Spleen (tissue), 11 donors: ENCODE results near the gene FUOM. TPM values are rescaled to one million over a fixed set of nuclear protein-coding genes. Genes with fewer than 3 reads are reported as not detected.

Source experiments
- DNase-seq: peaks from one replicate; pipeline ENCODE4 v3.0.0-alpha.2; 2020
- H3K27ac ChIP-seq, 8 donors: fragments of 200-600 bp; sonication (generic) in 7 of 8; 1 replicate in 4 of 8; 2 replicates in 4 of 8; pipeline versions ENCODE4 v1.5.0 to v1.8.0; 2016 to 2021; ENCODE audit warnings: inconsistent platforms in 4 of 8, mild to moderate bottlenecking in 4 of 8, moderate library complexity in 1 of 8
- H3K27me3 ChIP-seq, 7 donors: fragments of 200-600 bp; sonication (generic) in 6 of 7; replicated peaks in 1 of 7; 1 replicate in 4 of 7; 2 replicates in 3 of 7; pipeline versions ENCODE4 v1.5.0 to v1.8.0; 2016 to 2021; ENCODE audit warnings: inconsistent platforms in 3 of 7, mild to moderate bottlenecking in 1 of 7
- H3K36me3 ChIP-seq, 6 donors: fragments of 200-600 bp; sonication (generic) in 5 of 6; 1 replicate in 4 of 6; 2 replicates in 2 of 6; pipeline versions ENCODE4 v1.5.0 to v1.8.0; 2016 to 2021; ENCODE audit warnings: inconsistent platforms in 2 of 6
- H3K4me1 ChIP-seq, 6 donors: fragments of 200-600 bp; sonication (generic) in 5 of 6; 1 replicate in 3 of 6; 2 replicates in 3 of 6; pipeline versions ENCODE4 v1.5.0 to v1.8.0; 2016 to 2021; ENCODE audit warnings: inconsistent platforms in 3 of 6
- H3K4me3 ChIP-seq, 8 donors: fragments of 200-600 bp; sonication (generic) in 7 of 8; 1 replicate in 4 of 8; 2 replicates in 4 of 8; pipeline versions ENCODE4 v1.5.0 to v1.8.0; 2016 to 2021; ENCODE audit warnings: inconsistent platforms in 4 of 8, mild to moderate bottlenecking in 4 of 8, moderate library complexity in 2 of 8
- H3K9me3 ChIP-seq, 8 donors: fragments of 200-600 bp; sonication (generic) in 7 of 8; 1 replicate in 4 of 8; 2 replicates in 4 of 8; pipeline versions ENCODE4 v1.5.0 to v1.8.0; 2016 to 2021; ENCODE audit warnings: inconsistent platforms in 4 of 8
- CTCF ChIP-seq, 11 experiments: fragments of 200-600 bp in 7 of 11; fragments of 450-650 bp in 4 of 11; sonication (generic) in 4 of 11; IDR thresholded peaks in 8 of 11; conservative IDR thresholded peaks in 3 of 11; 1 replicate in 7 of 11; 2 replicates in 4 of 11; pipeline versions ENCODE4 v1.4.0 to v1.8.0; 2016 to 2021; ENCODE audit warnings: antibody characterized with exemption in 11 of 11, inconsistent platforms in 4 of 11, mild to moderate bottlenecking in 1 of 11
- POLR2A ChIP-seq, 3 donors: fragments of 450-650 bp; IDR thresholded peaks; one replicate each; pipeline ENCODE4 v1.5.1; 2017; ENCODE audit warnings: antibody characterized with exemption in 3 of 3, mild to moderate bottlenecking in 1 of 3
- POLR2AphosphoS5 ChIP-seq, 3 donors: sonication (generic); formaldehyde crosslinking; IDR thresholded peaks; one replicate each; pipeline ENCODE4 v1.5.1; 2017; ENCODE audit warnings: antibody characterized with exemption in 3 of 3
- WGBS, 5 donors: extraction: QIAGEN DNeasy Blood & Tissue Kit in 3 of 5; methylation state at CpG; one replicate each; pipeline versions ENCODE4 v1.1.5 to v1.1.7; 2013 to 2018; 5-methylcytosine and 5-hydroxymethylcytosine counted together
- intact Hi-C: fragments of 100-400 bp; cut with DNase I; formaldehyde crosslinking; loops from one replicate; pipeline ENCODE4 v1.15.0; 2023; ENCODE audit warnings: low total_unique reads
- polyA plus RNA-seq, 3 donors: library from polyadenylated mRNA; stranded (reverse); fragments of 200-250 nt; gene quantifications; one replicate each; pipeline ENCODE4 v1.2.1, GENCODE V29; 2013
- total RNA-seq, 7 donors: library from RNA; depleted of rRNA in 3 of 7; stranded (reverse); fragments of >200 nt in 3 of 7; fragmentation: NEBNext Ultra II Directional in 4 of 7; extraction: Animal tissue kit (Norgen Biotek cat#: 25700) in 4 of 7; gene quantifications; one replicate each; pipeline versions ENCODE4 v1.1.0 to v1.2.1, GENCODE V29; 2016 to 2021
- donor health status: healthy with polysubstance abuse.
- donor health status: DM: no; HTN: no; CAD: no; lungs with moderate emphysema.
- donor health status: DM: no; HTN: no; CAD: no.
- donor health status: Bipolar disorder and iron deficiency.
- donor health status: healthy.
- donor health status: DM: no; HTN: no; CAD: no.
- donor health status: DM: yes; HTN: yes; CAD: no.

FUOM gene
- total and polyA plus RNA-seq, 10 donors, result 25.3 to 79.6 (median 34.6) TPM

GRCh38 chr10:133339708-133340380 lies 18.0 kb downstream of the FUOM start:
- WGBS, 5 donors, result 90 to 95% (median 92%) methylated on average over 13 of the region's 13 CpGs
- H3K36me3 ChIP-seq, result no peaks in the 10 kb centered on the region
- TF ChIP-seq POLR2AphosphoS5 (IDR thresholded peaks at IDR 0.05) (no peak), CTCF (IDR thresholded peaks at IDR 0.05 in 8 of 11, conservative IDR thresholded peaks at IDR 0.05 in 3 of 11) (no peak), POLR2A (IDR thresholded peaks at IDR 0.05) (no peak)
- intact Hi-C loops, result loop anchor here (10.0 kb wide), 1 partner anchor 185 kb away; the partner anchor contains the start of gene CYP2E1
- no peak for DNase-seq
- no peak overlapping the region for H3K4me3 ChIP-seq
- H3K27ac ChIP-seq, result no peak overlapping the region
- peaks cover 12 to 27% (median 21%) of the 10 kb centered on the region in 6 donors for H3K4me1 ChIP-seq
- H3K9me3 ChIP-seq, result no peaks in the 10 kb centered on the region
- peaks cover 0 to 100% (median 50%) of the 10 kb centered on the region in 7 donors for H3K27me3 ChIP-seq

GRCh38 chr10:133338080-133339071 lies 19.4 kb downstream of the FUOM start:
- Histone ChIP-seq H3K4me3 (no peak overlapping the region), H3K9me3 (no peaks in the 10 kb centered on the region), H3K27ac (no peak overlapping the region), H3K4me1 (peaks cover 15 to 31% (median 24%) of the 10 kb centered on the region in 6 donors), H3K36me3 (no peaks in the 10 kb centered on the region), H3K27me3 (peaks cover 0 to 90% (median 43%) of the 10 kb centered on the region in 7 donors)
- WGBS, 5 donors, result 86 to 93% (median 91%) methylated on average over 10 of the region's 10 CpGs
- intact Hi-C loops, result loop anchor here (10.0 kb wide), 1 partner anchor 186 kb away; the partner anchor contains the start of gene CYP2E1
- DNase-seq, result no peak
- TF ChIP-seq POLR2A (IDR thresholded peaks at IDR 0.05), result no peak
- no peak for TF ChIP-seq CTCF (IDR thresholded peaks at IDR 0.05 in 8 of 11, conservative IDR thresholded peaks at IDR 0.05 in 3 of 11)
- TF ChIP-seq POLR2AphosphoS5 (IDR thresholded peaks at IDR 0.05), result no peak

- intact Hi-C loops, result loop anchor here (10.0 kb wide), 1 partner anchor 187 kb away; the partner anchor contains the start of gene CYP2E1
Observed at GRCh38 chr10:133337370-133337725, 20.5 kb downstream of the FUOM start.

GRCh38 chr10:133336577-133337369 lies 21.0 kb downstream of the FUOM start, which contains the start of gene CALY:
Gene CALY (minus strand): TSS chr10:133336896. CDS start chr10:133328989, 7,907 bp downstream.
- Histone ChIP-seq H3K9me3 (no peaks in the 10 kb centered on the region), H3K4me1 (peaks cover 15 to 31% (median 24%) of the 10 kb centered on the region in 6 donors), H3K27ac (peak within 1 kb of the TSS in 5 of 8 donors; percentile 43 to 71 (median 59)), H3K4me3 (peak within 1 kb of the TSS; percentile 8 to 77 (median 47)), H3K36me3 (no peaks in the 10 kb centered on the region), H3K27me3 (peaks cover 0 to 88% (median 47%) of the 10 kb centered on the region in 7 donors)
- WGBS, 5 donors, result 10 to 19% (median 13%) methylated on average over 51 to 63 of the region's 63 CpGs
- TF ChIP-seq CTCF (IDR thresholded peaks at IDR 0.05 in 8 of 11, conservative IDR thresholded peaks at IDR 0.05 in 3 of 11) (no peak), POLR2AphosphoS5 (IDR thresholded peaks at IDR 0.05) (peak in 2 of 3 donors; percentile 48 to 69)
- DNase-seq, result peak; percentile 90
- intact Hi-C loops, result loop anchor here (10.0 kb wide), 1 partner anchor 188 kb away; the partner anchor contains the start of gene CYP2E1

More at GRCh38 chr10:133337370-133337725, 20.5 kb downstream of the FUOM start:
- DNase-seq, result no peak
- WGBS, 5 donors, result 76 to 91% (median 89%) methylated on average over 3 of the region's 3 CpGs
- no peak overlapping the region for H3K27ac ChIP-seq
- H3K36me3 ChIP-seq, result no peaks in the 10 kb centered on the region
- peaks cover 0 to 88% (median 47%) of the 10 kb centered on the region in 7 donors for H3K27me3 ChIP-seq
- H3K9me3 ChIP-seq, result no peaks in the 10 kb centered on the region
- no peak overlapping the region for H3K4me3 ChIP-seq
- H3K4me1 ChIP-seq, result peaks cover 15 to 31% (median 24%) of the 10 kb centered on the region in 6 donors
- no peak for TF ChIP-seq POLR2A (IDR thresholded peaks at IDR 0.05)
